ENCODE results near the gene DHX35.

DHX35 gene

GRCh38 chr20:39029364-39029763 lies 67.2 kb downstream of the DHX35 start:
- no peak for TF ChIP-seq CTCF (IDR thresholded peaks at IDR 0.05; ENCODE audit: low read depth, low read length, missing control alignments)
- DNase-seq (ENCODE audit: extremely low read depth, low read depth): no peak
- no peak overlapping the region for H3K4me3 ChIP-seq (replicated peaks; ENCODE audit: low read depth, low read length)

- DNase-seq (ENCODE audit: extremely low read depth, low read depth): no peak
- TF ChIP-seq CTCF (IDR thresholded peaks at IDR 0.05; ENCODE audit: low read depth, low read length, missing control alignments): no peak
- H3K4me3 ChIP-seq (replicated peaks; ENCODE audit: low read depth, low read length): no peak overlapping the region
These were observed 70.9 kb downstream of the DHX35 start for GRCh38 chr20:39032997-39033396.

GRCh38 chr20:39036011-39036410 lies 73.9 kb downstream of the DHX35 start:
- TF ChIP-seq CTCF (IDR thresholded peaks at IDR 0.05; ENCODE audit: low read depth, low read length, missing control alignments): no peak
- DNase-seq (ENCODE audit: extremely low read depth, low read depth): no peak
- no peak overlapping the region for H3K4me3 ChIP-seq (replicated peaks; ENCODE audit: low read depth, low read length)

GRCh38 chr20:39036851-39037250 lies 74.7 kb downstream of the DHX35 start:
- DNase-seq (ENCODE audit: extremely low read depth, low read depth): no peak
- TF ChIP-seq CTCF (IDR thresholded peaks at IDR 0.05; ENCODE audit: low read depth, low read length, missing control alignments): no peak
- no peak overlapping the region for H3K4me3 ChIP-seq (replicated peaks; ENCODE audit: low read depth, low read length)

GRCh38 chr20:39038047-39038446 lies 75.9 kb downstream of the DHX35 start:
- TF ChIP-seq CTCF (IDR thresholded peaks at IDR 0.05; ENCODE audit: low read depth, low read length, missing control alignments): no peak
- no peak overlapping the region for H3K4me3 ChIP-seq (replicated peaks; ENCODE audit: low read depth, low read length)
- DNase-seq (ENCODE audit: extremely low read depth, low read depth): no peak

- no peak for TF ChIP-seq CTCF (IDR thresholded peaks at IDR 0.05; ENCODE audit: low read depth, low read length, missing control alignments)
- no peak for DNase-seq (ENCODE audit: extremely low read depth, low read depth)
- H3K4me3 ChIP-seq (replicated peaks; ENCODE audit: low read depth, low read length): no peak overlapping the region
These were observed 76.4 kb downstream of the DHX35 start for GRCh38 chr20:39038495-39038894.

- no peak for TF ChIP-seq CTCF (IDR thresholded peaks at IDR 0.05; ENCODE audit: low read depth, low read length, missing control alignments)
- H3K4me3 ChIP-seq (replicated peaks; ENCODE audit: low read depth, low read length): no peak overlapping the region
- no peak for DNase-seq (ENCODE audit: extremely low read depth, low read depth)
These were observed 77.1 kb downstream of the DHX35 start for GRCh38 chr20:39039261-39039660.
